ENCODE data around the gene ALX1.

The ALX1 gene

DNA sequence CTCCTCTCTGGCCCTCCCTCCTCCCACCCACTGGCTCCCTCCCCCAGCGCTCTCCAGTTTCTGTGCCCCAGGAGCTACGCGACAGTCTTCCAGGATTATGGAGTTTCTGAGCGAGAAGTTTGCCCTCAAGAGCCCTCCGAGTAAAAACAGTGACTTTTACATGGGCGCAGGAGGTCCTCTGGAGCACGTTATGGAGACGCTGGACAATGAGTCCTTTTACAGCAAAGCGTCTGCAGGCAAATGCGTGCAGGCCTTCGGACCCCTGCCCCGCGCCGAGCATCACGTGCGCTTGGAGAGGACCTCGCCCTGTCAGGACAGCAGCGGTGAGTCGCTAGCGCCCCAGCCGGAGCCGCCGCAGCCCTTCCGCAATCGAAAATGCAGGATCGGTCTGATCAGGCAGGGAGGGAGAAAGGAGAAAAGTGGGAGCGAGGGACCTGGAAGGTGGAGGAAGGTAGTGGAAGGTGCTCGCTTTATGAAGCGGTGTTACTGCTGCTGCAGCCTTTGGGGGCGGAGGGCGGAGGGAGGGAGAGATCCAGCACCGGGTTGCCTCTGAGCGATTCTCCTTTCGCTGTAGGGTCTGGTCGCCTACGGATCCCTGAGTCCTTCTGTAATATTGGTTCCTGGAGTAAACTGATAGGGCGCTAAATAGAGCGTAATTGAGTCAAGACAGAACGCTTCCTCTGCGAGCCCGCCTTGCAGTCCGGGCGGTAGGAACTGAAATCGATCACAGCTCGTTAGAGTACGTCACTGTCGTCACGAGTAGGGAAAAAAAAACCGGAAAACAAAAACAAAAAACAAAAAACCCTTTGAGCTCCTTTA lies at the start of gene ALX1:
TSS of gene ALX1 (plus strand) at position 56 of the 819 bp plus-strand sequence. CDS start at position 98, 42 bp downstream.
- no peak for TF ChIP-seq POLR2A (IDR thresholded peaks at IDR 0.05; ENCODE audit: low read depth, low read length)
- FAIRE-seq: no peak

DNA sequence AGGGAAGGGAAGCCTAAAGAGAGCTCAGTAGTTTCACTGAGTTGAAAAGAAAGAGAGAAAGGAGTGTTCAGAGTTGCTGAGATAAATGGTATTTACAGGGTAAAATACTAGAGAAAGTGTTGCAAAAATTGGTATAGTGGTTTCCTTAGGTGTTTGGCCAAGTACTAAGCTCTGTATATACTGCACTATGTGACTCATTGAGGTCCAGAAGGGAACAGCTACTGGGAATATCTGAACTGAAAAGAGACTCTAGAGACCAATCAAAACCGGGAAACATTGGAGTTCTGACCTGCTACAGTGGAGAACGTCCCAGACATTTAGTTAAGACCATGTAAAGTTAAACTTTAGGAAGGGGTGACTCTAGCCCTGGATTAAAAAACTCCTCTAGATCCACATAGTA lies 42.7 kb upstream of the ALX1 start:
- no peak for FAIRE-seq
- DNase-seq (ENCODE audit: insufficient read length, low spot score): no peak
- no peak for TF ChIP-seq POLR2A (IDR thresholded peaks at IDR 0.05; ENCODE audit: low read depth, low read length)

More for the DNA sequence above, at the start of gene ALX1:
- no peak for DNase-seq (ENCODE audit: insufficient read length, low spot score)

DNA sequence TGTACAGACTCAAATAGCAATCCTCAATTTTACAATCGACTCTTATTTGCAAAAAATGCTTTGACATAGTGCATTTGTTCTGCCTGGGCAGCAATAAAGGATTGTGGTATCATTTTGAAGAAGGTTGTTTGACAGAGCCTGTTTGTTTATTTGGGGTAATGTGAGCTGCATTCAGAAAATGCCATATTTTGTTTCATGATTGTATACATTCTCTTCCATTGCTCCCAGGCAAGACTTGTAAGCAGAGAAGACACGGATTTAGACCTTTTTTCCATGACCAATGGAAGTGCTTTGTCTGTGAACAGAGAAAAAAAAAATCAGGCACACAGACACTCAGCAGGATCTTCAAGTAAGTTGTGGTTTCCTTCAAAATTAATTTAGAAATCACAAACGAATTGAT lies 35.5 kb upstream of the ALX1 start:
- DNase-seq (ENCODE audit: insufficient read length, low spot score) (no peak), FAIRE-seq (no peak)
- TF ChIP-seq POLR2A (IDR thresholded peaks at IDR 0.05; ENCODE audit: low read depth, low read length): no peak

DNA sequence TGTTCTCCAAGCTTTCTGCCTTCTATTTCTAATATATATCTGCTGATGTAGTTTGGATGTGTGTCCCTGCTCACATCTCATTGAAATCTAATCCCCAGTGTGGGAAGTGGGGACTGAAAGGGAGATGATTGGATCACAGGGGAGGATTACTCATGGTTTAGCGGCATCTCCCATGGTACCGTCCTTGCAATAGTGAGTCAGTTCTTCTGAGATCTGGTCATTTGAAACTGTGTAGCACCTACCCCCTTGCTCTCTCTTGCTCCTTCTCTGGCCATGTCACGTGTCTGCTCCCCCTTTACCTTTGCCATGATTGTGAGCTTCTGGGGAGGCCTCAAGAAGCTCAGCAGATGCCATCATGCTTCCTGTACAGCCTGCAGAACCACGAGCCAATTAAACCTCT lies 26.2 kb upstream of the ALX1 start:
- FAIRE-seq (no peak), DNase-seq (ENCODE audit: insufficient read length, low spot score) (no peak)
- TF ChIP-seq POLR2A (IDR thresholded peaks at IDR 0.05; ENCODE audit: low read depth, low read length): no peak

DNA sequence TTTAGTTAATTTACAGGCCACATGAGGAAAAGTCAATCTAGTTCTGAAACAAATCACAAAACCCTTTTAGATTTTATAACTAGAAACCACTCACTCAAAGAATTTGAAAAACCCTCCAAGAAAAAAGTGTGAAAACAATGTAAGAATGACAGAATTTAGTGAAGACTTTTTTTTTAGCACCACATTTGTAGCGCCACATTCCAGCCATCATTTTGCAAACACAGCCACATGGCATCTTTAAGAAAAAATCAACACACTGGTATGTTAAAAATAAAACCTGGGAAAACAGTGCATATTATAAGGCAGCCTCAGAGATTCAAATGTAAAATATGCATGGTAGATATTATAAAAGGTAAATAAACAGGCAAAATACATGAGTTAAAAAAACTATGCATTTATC lies 22.3 kb upstream of the ALX1 start:
- no peak for FAIRE-seq
- no peak for TF ChIP-seq POLR2A (IDR thresholded peaks at IDR 0.05; ENCODE audit: low read depth, low read length)

DNA sequence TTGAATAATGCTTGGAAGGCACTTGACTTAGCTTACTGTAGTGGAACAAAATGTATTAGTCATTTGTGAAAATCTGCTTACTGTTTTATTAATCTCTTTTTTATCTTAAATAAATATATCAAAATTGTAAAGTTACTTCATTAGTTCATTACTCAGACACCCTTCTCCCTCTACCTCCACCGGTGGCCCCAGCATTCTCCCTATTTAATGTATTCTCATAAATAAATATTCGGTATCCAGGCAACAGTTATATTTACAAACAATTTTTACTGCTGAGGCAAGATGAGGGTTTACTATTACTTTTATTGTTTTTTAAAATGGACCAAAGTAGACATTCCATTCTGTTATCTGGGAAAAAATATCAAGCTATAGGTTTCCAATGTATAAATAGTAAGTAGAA lies 19.6 kb upstream of the ALX1 start:
- TF ChIP-seq POLR2A (IDR thresholded peaks at IDR 0.05; ENCODE audit: low read depth, low read length): no peak
- DNase-seq (ENCODE audit: insufficient read length, low spot score) (no peak), FAIRE-seq (no peak)

More for the DNA sequence above, 22.3 kb upstream of the ALX1 start:
- DNase-seq (ENCODE audit: insufficient read length, low spot score): no peak

DNA sequence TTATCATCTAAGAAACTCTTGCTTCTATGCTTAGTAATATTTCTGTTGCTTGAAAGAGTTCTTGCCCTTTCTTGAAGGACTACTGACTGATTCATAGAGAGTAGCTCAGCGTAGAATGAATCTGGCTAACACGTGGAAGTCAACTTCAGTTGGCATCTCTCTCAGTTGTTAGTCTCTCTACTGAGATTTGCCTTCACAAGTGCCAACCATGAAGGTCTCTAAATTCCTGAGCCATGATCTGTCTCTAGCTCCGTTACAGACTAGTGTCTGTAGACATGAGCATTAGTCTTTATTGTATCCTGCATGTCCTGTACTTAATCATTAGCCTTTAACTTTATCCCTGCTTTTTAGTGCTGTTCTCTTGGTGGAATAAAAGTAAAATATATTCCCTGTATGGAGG lies 19.1 kb upstream of the ALX1 start:
- DNase-seq (ENCODE audit: insufficient read length, low spot score): no peak
- FAIRE-seq: no peak

DNA sequence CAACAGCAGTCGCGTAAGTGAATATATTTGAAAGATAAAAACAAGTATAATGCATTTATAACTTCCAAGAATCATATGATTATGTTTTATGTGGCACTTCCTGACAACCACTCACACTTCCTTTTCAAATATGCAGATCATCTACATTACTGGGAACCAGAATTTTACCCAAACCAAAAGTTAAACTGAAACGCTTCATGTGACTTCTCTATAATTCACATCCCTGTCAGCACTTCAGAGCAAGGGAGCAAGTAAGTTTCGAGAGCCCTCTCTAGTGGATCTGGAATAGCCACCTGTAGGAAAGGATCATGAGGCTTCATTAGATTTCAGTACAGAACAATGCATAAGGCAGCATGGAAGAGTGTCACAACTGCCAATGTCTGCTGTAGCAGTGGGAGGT lies 13.7 kb upstream of the ALX1 start:
- DNase-seq (ENCODE audit: insufficient read length, low spot score): no peak
- TF ChIP-seq POLR2A (IDR thresholded peaks at IDR 0.05; ENCODE audit: low read depth, low read length): no peak
- no peak for FAIRE-seq

More for the DNA sequence above, 19.1 kb upstream of the ALX1 start:
- TF ChIP-seq POLR2A (IDR thresholded peaks at IDR 0.05; ENCODE audit: low read depth, low read length): no peak

DNA sequence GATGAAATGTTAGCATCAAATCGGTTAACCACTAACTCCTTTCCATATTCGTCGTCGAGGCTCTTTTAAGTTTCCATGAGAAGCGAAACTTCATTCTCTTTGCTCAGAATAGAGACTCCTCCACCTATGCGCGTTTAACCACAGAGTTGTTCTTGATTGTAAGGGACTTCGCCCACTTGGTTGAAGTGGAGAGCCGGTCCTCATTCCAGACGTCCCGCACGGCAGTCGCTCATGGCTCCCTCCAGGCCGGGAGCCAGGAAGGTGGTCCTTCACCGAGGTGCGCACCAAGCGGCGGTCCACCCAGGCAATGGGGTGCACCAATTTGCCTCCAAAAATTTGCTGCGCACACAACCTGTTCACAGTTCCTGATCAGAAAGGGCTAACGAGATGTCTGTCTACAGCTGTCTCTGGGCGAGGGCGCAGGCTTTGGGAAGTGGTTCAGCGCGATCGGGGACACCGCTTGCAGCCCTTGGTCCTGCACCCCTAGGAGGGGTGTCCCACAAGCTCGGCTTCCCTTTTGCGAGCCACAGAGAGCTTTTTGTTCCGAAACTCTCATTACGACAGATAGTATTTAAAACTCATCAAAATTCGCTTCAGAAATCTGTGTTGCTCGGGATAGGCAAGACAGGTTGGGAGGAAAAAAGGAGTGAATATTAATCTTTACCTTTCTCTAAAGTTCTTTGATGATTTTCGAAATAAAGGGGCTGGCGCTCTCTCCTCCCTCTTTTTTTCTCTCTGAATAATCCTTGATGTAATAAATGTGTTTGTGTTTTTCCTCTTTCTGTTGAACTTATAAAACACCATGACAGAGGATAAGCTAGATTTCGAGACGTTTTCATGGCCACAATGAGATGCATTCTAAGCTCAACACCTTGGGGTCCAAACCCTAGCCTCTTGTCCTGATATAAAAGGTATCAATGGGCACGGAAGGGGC lies 6.4 kb upstream of the ALX1 start:
- no peak for DNase-seq (ENCODE audit: insufficient read length, low spot score)
- no peak for FAIRE-seq
- TF ChIP-seq POLR2A (IDR thresholded peaks at IDR 0.05; ENCODE audit: low read depth, low read length): no peak

DNA sequence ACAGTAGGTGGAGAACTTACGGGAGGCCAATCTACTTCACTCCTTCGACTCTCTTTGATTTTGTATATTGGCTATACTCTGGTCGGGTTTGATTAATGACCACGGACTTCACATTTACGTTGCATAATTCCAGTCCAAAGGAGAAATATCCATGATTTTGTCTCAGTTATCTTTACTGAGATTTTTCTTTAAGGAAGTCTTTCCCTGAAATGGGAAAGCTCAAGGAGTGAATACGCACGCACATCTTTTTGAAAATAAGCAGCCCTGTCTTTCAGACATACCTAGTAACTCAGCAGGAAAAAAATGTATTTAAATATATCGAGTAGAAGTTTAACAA lies 5.7 kb upstream of the ALX1 start:
- TF ChIP-seq POLR2A (IDR thresholded peaks at IDR 0.05; ENCODE audit: low read depth, low read length): no peak
- DNase-seq (ENCODE audit: insufficient read length, low spot score): no peak
- FAIRE-seq: no peak

DNA sequence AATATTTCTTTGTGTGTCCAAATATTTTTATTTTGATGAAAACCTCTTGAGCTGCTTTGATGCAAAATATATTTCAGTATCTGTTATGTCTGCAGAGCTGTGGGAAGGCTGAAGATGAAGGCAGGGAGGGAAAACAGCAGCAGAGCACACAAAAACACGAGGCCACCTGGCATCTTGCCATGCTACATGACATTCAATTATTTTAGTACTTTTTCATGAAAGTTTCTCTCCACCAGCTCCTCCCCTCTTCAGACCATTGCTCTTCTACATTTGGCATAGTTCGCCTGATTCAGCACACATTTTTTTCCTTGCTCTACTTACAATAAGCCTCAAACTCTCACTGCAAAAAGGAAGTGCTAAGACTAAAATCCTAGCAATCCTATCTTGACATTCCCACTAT lies 4.6 kb upstream of the ALX1 start:
- DNase-seq (ENCODE audit: insufficient read length, low spot score): no peak
- FAIRE-seq: no peak
- TF ChIP-seq POLR2A (IDR thresholded peaks at IDR 0.05; ENCODE audit: low read depth, low read length): no peak

DNA sequence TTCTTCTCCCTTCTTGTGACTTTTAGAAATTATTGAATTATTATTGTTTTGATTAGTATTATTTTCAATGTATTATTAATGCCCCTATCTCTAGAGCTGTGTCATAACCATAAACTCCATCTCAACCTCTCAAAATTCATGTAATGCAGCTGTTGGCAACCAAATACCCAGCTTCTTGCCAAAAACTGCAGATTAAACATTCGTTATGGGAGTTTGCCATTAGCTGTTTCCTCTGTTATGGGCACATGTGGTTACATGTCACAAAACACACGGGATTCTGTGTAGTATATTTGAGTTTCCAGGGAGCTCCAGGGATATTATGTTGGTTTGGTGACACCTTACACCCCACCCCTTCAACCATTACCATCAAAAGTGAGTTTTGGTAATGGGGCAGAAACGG lies 2.8 kb upstream of the ALX1 start:
- DNase-seq (ENCODE audit: insufficient read length, low spot score): no peak
- no peak for FAIRE-seq
- no peak for TF ChIP-seq POLR2A (IDR thresholded peaks at IDR 0.05; ENCODE audit: low read depth, low read length)

DNA sequence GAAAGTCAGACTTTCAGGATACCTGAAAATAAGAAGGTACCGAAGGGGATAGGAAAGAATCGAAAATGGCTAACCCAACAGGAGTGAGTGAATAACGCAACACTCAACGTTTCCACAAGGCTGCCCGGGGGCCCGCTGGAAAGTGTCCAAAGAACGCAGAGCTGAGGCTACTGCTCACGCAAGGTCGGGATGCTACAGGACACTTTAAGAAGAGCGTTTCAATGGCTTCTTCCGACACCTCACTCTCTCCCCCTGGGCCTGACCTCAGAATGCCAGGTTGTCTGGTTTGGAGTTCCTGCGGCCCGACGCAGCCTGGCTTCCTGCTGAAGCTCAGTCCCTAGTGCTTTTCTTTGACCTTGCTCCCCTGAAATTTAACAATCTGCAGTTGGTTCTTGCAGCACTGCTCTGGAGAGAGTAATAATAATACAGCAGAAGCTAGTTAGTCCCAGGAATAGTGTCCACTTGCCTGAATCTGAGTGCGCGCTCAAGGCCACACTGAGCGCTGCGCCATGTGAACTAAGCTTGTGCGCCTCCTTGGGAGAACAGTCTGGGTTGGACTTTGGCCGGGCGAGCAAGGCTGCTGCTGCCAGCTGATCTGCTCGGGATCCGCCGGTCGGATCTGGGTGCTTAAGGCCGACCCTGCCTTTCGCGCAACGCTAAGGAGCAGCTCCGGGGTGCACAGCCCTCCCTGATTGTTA lies 2.0 kb upstream of the ALX1 start:
- FAIRE-seq (no peak), DNase-seq (ENCODE audit: insufficient read length, low spot score) (no peak)
- no peak for TF ChIP-seq POLR2A (IDR thresholded peaks at IDR 0.05; ENCODE audit: low read depth, low read length)
